Keratinocyte (primary cell): Measurements from ENCODE around the gene CSF3.

Experiments used
- CTCF ChIP-seq, 3 experiments: IDR thresholded peaks in 1 of 3; conservative IDR thresholded peaks in 1 of 3; optimal IDR thresholded peaks in 1 of 3; 2 replicates in 2 of 3; 3 replicates in 1 of 3; pipeline versions ENCODE3 to v1.5.1; 2011; ENCODE audit warnings: low read length in 3 of 3, mild to moderate bottlenecking in 3 of 3, moderate library complexity in 2 of 3, control low read depth in 1 of 3, inconsistent platforms in 1 of 3; ENCODE audit not compliant: insufficient read depth in 2 of 3; ENCODE audit errors: extremely low read depth in 1 of 3
- EZH2 ChIP-seq: IDR thresholded peaks from one replicate; pipeline ENCODE4 v1.6.1; 2012; ENCODE audit warnings: inconsistent platforms, mild to moderate bottlenecking, low read length, moderate library complexity

- TF ChIP-seq CTCF (optimal IDR thresholded peaks at IDR 0.05 in 1 of 3, IDR thresholded peaks at IDR 0.05 in 1 of 3, conservative IDR thresholded peaks at IDR 0.05 in 1 of 3; ENCODE audit: extremely low read depth in 1 of 3, insufficient read depth in 2 of 3, low read length in 3 of 3) (no peak), EZH2 (no peak)
Observed at GRCh38 chr17:40025559-40025958, 10.3 kb downstream of the CSF3 start.
